ENCODE data around the gene TOPORS. TPM values are rescaled to one million over a fixed set of nuclear protein-coding genes. Genes with fewer than 3 reads are reported as not detected.

Gene TOPORS
- total RNA-seq, 1 experiment from 2014 or later, result 26.1 TPM

GRCh38 chr9:32572900-32573523, 20.6 kb upstream of the TOPORS start, which contains the start of gene NDUFB6 (continued):
- no peak for TF ChIP-seq GRHL2 (CRISPR knock-in tag; IDR thresholded peaks at IDR 0.05; ENCODE audit: insufficient replicate concordance, severe bottlenecking)
- no peak for TF ChIP-seq ATF2 (CRISPR knock-in tag; IDR thresholded peaks at IDR 0.05; ENCODE audit: borderline replicate concordance, low read depth)
- TF ChIP-seq, protein P1, sequence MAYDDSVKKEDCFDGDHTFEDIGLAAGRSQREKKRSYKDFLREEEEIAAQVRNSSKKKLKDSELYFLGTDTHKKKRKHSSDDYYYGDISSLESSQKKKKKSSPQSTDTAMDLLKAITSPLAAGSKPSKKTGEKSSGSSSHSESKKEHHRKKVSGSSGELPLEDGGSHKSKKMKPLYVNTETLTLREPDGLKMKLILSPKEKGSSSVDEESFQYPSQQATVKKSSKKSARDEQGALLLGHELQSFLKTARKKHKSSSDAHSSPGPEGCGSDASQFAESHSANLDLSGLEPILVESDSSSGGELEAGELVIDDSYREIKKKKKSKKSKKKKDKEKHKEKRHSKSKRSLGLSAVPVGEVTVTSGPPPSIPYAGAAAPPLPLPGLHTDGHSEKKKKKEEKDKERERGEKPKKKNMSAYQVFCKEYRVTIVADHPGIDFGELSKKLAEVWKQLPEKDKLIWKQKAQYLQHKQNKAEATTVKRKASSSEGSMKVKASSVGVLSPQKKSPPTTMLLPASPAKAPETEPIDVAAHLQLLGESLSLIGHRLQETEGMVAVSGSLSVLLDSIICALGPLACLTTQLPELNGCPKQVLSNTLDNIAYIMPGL (CRISPR knock-in tag; IDR thresholded peaks at IDR 0.05), result 0 out of 2 replicates have a peak, but pooled peaks have one; percentile 38
- TF ChIP-seq FOXJ3 (CRISPR knock-in tag; IDR thresholded peaks at IDR 0.05; ENCODE audit: borderline replicate concordance), result no peak
- no peak for TF ChIP-seq MXD4 (CRISPR knock-in tag; IDR thresholded peaks at IDR 0.05; ENCODE audit: borderline replicate concordance)
- no peak for TF ChIP-seq ZNF423 (CRISPR knock-in tag; IDR thresholded peaks at IDR 0.05)
- TF ChIP-seq SOX15 (CRISPR knock-in tag; IDR thresholded peaks at IDR 0.05), result no peak
- TF ChIP-seq ELF4 (CRISPR knock-in tag; IDR thresholded peaks at IDR 0.05; ENCODE audit: low read depth), result no peak
- no peak; the same call in 1 of the 2 replicates for TF ChIP-seq NR3C1 (CRISPR knock-in tag; conservative IDR thresholded peaks at IDR 0.05; ENCODE audit: low read depth)
- TF ChIP-seq, protein P2, sequence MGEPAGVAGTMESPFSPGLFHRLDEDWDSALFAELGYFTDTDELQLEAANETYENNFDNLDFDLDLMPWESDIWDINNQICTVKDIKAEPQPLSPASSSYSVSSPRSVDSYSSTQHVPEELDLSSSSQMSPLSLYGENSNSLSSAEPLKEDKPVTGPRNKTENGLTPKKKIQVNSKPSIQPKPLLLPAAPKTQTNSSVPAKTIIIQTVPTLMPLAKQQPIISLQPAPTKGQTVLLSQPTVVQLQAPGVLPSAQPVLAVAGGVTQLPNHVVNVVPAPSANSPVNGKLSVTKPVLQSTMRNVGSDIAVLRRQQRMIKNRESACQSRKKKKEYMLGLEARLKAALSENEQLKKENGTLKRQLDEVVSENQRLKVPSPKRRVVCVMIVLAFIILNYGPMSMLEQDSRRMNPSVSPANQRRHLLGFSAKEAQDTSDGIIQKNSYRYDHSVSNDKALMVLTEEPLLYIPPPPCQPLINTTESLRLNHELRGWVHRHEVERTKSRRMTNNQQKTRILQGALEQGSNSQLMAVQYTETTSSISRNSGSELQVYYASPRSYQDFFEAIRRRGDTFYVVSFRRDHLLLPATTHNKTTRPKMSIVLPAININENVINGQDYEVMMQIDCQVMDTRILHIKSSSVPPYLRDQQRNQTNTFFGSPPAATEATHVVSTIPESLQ (CRISPR knock-in tag; IDR thresholded peaks at IDR 0.05), result no peak
- peak; percentile 66; the same call in 1 of the 2 replicates for TF ChIP-seq ZBTB21 (CRISPR knock-in tag; IDR thresholded peaks at IDR 0.05; ENCODE audit: borderline replicate concordance)
- no peak for TF ChIP-seq ZNF416 (CRISPR knock-in tag; IDR thresholded peaks at IDR 0.05)
- TF ChIP-seq ATF3 (CRISPR knock-in tag; conservative IDR thresholded peaks at IDR 0.05), result no peak
- TF ChIP-seq ZNF671 (CRISPR knock-in tag; IDR thresholded peaks at IDR 0.05), result no peak
- TF ChIP-seq MYBL2 (CRISPR knock-in tag; IDR thresholded peaks at IDR 0.05), result peak; percentile 71; the same call in 1 of the 2 replicates
- TF ChIP-seq, protein P3, sequence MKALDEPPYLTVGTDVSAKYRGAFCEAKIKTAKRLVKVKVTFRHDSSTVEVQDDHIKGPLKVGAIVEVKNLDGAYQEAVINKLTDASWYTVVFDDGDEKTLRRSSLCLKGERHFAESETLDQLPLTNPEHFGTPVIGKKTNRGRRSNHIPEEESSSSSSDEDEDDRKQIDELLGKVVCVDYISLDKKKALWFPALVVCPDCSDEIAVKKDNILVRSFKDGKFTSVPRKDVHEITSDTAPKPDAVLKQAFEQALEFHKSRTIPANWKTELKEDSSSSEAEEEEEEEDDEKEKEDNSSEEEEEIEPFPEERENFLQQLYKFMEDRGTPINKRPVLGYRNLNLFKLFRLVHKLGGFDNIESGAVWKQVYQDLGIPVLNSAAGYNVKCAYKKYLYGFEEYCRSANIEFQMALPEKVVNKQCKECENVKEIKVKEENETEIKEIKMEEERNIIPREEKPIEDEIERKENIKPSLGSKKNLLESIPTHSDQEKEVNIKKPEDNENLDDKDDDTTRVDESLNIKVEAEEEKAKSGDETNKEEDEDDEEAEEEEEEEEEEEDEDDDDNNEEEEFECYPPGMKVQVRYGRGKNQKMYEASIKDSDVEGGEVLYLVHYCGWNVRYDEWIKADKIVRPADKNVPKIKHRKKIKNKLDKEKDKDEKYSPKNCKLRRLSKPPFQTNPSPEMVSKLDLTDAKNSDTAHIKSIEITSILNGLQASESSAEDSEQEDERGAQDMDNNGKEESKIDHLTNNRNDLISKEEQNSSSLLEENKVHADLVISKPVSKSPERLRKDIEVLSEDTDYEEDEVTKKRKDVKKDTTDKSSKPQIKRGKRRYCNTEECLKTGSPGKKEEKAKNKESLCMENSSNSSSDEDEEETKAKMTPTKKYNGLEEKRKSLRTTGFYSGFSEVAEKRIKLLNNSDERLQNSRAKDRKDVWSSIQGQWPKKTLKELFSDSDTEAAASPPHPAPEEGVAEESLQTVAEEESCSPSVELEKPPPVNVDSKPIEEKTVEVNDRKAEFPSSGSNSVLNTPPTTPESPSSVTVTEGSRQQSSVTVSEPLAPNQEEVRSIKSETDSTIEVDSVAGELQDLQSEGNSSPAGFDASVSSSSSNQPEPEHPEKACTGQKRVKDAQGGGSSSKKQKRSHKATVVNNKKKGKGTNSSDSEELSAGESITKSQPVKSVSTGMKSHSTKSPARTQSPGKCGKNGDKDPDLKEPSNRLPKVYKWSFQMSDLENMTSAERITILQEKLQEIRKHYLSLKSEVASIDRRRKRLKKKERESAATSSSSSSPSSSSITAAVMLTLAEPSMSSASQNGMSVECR (CRISPR knock-in tag; IDR thresholded peaks at IDR 0.05; ENCODE audit: borderline replicate concordance), result peak; percentile 65; the same call in 1 of the 2 replicates
- TF ChIP-seq, protein P4, sequence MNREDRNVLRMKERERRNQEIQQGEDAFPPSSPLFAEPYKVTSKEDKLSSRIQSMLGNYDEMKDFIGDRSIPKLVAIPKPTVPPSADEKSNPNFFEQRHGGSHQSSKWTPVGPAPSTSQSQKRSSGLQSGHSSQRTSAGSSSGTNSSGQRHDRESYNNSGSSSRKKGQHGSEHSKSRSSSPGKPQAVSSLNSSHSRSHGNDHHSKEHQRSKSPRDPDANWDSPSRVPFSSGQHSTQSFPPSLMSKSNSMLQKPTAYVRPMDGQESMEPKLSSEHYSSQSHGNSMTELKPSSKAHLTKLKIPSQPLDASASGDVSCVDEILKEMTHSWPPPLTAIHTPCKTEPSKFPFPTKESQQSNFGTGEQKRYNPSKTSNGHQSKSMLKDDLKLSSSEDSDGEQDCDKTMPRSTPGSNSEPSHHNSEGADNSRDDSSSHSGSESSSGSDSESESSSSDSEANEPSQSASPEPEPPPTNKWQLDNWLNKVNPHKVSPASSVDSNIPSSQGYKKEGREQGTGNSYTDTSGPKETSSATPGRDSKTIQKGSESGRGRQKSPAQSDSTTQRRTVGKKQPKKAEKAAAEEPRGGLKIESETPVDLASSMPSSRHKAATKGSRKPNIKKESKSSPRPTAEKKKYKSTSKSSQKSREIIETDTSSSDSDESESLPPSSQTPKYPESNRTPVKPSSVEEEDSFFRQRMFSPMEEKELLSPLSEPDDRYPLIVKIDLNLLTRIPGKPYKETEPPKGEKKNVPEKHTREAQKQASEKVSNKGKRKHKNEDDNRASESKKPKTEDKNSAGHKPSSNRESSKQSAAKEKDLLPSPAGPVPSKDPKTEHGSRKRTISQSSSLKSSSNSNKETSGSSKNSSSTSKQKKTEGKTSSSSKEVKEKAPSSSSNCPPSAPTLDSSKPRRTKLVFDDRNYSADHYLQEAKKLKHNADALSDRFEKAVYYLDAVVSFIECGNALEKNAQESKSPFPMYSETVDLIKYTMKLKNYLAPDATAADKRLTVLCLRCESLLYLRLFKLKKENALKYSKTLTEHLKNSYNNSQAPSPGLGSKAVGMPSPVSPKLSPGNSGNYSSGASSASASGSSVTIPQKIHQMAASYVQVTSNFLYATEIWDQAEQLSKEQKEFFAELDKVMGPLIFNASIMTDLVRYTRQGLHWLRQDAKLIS (CRISPR knock-in tag; IDR thresholded peaks at IDR 0.05; ENCODE audit: borderline replicate concordance), result 0 out of 2 replicates have a peak, but pooled peaks have one; percentile 71
- TF ChIP-seq PRRX2 (CRISPR knock-in tag; IDR thresholded peaks at IDR 0.05), result no peak
- TF ChIP-seq, protein P5, sequence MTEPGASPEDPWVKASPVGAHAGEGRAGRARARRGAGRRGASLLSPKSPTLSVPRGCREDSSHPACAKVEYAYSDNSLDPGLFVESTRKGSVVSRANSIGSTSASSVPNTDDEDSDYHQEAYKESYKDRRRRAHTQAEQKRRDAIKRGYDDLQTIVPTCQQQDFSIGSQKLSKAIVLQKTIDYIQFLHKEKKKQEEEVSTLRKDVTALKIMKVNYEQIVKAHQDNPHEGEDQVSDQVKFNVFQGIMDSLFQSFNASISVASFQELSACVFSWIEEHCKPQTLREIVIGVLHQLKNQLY (CRISPR knock-in tag; IDR thresholded peaks at IDR 0.05), result no peak
- TF ChIP-seq ZSCAN18 (CRISPR knock-in tag; IDR thresholded peaks at IDR 0.05), result no peak

All from WTC11 (cell line).